Measurements from ENCODE around the gene RCOR1. TPM values are rescaled to one million over a fixed set of nuclear protein-coding genes. Genes with fewer than 3 reads are reported as not detected.

The RCOR1 gene
- total and polyA plus RNA-seq, 8 donors: 33.2 to 80.3 (median 63.6) TPM

DNA sequence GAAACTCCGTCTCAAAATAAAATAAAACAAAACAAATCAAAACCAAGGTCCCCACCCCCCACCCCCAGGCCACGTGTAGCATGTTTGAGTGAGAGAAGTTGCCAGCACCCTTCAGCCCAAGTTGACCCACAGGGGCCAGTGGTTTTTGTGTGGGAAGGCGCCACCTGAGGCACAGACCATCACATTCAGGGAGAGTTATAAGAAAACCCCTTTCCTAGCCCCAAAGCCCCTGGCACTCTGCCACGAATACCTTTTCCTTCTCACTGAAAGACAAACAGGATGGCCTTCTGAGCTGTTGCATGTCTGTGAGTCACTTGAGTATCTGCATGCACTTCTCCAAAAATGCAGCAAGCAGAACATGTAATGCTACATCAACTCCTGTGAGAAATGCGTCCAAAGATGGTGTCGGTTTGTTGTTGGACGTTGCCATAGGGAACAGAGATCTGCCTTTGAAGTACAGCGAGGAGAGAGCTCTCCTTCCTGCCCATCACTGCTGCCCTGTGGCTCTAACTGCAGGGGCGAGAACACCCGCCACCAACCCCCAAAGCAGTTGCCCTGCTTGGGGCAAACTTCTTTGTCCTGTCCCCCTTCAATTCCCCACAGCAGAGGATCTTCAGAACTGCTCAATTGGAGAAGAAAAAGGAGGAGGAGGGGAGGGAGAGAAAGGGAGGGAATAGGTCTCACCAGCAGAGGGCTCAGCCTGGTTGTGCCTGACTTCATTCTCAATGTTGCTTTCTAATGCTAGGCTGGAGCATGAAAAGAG is 182.1 kb downstream of the RCOR1 start:
- intact Hi-C loops (cut with DNase I): loop anchor here in 1 of 2 donors (10.0 kb wide), 1 partner anchor 150 kb away; the partner anchor contains the start of gene AMN
- TF ChIP-seq, protein P1, sequence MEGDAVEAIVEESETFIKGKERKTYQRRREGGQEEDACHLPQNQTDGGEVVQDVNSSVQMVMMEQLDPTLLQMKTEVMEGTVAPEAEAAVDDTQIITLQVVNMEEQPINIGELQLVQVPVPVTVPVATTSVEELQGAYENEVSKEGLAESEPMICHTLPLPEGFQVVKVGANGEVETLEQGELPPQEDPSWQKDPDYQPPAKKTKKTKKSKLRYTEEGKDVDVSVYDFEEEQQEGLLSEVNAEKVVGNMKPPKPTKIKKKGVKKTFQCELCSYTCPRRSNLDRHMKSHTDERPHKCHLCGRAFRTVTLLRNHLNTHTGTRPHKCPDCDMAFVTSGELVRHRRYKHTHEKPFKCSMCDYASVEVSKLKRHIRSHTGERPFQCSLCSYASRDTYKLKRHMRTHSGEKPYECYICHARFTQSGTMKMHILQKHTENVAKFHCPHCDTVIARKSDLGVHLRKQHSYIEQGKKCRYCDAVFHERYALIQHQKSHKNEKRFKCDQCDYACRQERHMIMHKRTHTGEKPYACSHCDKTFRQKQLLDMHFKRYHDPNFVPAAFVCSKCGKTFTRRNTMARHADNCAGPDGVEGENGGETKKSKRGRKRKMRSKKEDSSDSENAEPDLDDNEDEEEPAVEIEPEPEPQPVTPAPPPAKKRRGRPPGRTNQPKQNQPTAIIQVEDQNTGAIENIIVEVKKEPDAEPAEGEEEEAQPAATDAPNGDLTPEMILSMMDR (IDR thresholded peaks at IDR 0.05): peak; percentile 58 to 70
- H3K36me3 ChIP-seq: no peaks in the 10 kb centered on the region
- ATAC-seq (peak; percentile 80), DNase-seq (peak in 3 of 4 donors; percentile 51 to 84 (median 70))
- no peaks in the 10 kb centered on the region for H3K9me3 ChIP-seq
- peak overlapping the region in 1 of 2 donors; percentile 53 for H3K27ac ChIP-seq
- H3K4me1 ChIP-seq: peaks cover 5 to 32% of the 10 kb centered on the region in 2 donors
- no peak overlapping the region for H3K4me3 ChIP-seq
- H3K27me3 ChIP-seq: no peaks in the 10 kb centered on the region

DNA sequence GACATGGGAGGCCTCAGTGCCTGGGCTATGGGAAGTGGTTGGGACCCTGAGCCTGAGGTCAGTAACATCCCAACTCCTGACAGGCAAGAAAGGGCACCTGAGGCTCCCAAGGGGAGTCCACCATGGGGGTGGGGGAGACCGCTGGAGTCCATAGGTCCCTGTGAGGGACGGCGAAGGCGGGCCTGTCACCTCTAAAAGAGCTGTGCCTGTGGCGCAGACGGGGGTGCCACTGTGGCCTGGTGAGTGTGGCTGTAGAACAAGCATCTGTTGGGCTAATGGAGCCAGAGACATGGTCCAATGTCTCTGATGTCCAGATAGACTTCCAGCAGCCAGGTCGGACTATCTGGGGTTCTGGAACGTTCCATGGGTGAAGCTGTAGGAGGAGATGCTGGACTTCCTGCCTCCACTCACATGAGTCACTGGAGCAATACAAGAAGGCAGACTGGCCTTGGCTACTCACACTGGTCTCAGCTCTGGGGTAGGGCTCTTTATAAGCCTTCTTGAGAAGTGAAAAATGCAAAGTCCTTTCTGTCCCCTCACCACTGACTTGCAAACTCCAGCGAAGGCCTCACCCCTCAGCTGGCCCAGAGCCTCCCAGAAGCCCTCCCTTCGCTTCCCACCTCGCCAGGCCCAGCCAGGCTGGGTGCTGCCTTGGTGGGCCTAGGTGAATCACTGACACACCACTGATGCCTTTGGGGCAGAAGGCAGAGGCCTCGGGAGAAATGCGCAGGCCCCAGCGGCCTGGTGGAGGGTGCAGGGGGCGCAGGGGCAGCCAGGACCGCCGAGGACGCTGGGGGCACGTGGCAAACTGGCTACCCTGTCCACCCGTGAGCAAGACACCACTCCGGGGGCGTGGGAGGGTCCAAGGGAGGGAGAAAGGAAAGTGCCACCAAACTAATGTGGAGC is 183.7 kb downstream of the RCOR1 start:
- Histone ChIP-seq H3K9me3 (no peaks in the 10 kb centered on the region), H3K4me1 (peaks cover 11 to 47% of the 10 kb centered on the region in 2 donors), H3K27me3 (no peaks in the 10 kb centered on the region), H3K4me3 (peak overlapping the region in 1 of 2 donors; percentile 27), H3K27ac (peak overlapping the region; percentile 37 to 75), H3K36me3 (no peaks in the 10 kb centered on the region)
- ATAC-seq: peak; percentile 48
- intact Hi-C loops (cut with DNase I): loop anchor here in 1 of 2 donors (10.0 kb wide), 1 partner anchor 149 kb away; the partner anchor contains the start of gene AMN
- DNase-seq: no peak
- TF ChIP-seq, protein P1 (IDR thresholded peaks at IDR 0.05): no peak

DNA sequence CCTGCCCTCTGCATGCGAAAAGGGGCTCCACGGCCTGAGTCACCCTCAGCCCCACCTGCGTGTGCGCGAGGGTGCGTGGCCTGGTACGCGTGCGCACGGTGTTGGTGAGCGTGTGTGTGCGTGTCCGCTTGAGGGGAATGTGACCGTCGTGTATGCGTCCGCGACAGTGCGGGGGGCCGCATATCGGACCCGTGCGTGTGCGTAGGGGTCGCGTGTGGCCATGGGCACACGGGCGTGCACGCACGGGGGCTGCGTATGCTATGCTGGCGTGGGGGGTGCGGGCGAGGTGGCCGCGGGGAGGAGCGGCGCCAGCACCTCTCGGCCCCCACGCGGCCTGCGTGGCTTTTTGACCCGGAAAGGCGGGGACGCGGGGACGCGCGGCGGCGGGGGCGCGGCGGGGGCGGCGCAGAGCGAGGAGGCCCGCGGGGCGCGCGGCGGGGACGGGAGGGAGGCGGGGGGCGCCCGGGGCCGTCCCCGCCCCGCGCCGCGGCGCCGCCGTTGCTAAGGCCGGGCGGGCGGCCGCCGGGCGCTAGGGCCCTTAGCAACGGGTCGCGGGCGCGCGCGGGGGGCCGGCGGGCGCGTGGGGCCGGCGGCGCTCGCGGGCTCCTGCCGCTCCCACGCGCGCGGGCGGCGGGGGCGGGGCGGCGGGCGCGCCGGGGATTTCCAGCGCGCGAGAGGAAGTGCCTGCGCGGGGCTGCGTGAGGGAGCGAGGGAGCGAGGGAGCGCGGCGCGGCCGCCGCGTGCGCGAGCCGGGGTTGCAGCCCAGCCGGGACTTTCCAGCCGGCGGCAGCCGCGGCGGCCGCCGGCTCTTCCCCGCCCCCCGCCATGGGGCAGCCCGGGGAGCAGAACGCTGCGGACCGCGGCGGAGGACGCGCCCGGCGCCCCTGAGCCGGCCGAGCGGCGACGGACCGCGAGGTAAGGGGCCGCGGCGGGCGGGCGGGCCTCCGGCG is 184.6 kb downstream of the RCOR1 start, which contains the start of gene TRAF3:
TRAF3 (plus strand) TSS at position 689 of the 950 bp plus-strand sequence. CDS start 92,753 bp downstream, outside the sequence.
- peak within 1 kb of the TSS; percentile 87 to 88 for H3K27ac ChIP-seq
- intact Hi-C loops (cut with DNase I): loop anchor here in 1 of 2 donors (10.0 kb wide), 1 partner anchor 148 kb away; the partner anchor contains the start of gene AMN

DNA sequence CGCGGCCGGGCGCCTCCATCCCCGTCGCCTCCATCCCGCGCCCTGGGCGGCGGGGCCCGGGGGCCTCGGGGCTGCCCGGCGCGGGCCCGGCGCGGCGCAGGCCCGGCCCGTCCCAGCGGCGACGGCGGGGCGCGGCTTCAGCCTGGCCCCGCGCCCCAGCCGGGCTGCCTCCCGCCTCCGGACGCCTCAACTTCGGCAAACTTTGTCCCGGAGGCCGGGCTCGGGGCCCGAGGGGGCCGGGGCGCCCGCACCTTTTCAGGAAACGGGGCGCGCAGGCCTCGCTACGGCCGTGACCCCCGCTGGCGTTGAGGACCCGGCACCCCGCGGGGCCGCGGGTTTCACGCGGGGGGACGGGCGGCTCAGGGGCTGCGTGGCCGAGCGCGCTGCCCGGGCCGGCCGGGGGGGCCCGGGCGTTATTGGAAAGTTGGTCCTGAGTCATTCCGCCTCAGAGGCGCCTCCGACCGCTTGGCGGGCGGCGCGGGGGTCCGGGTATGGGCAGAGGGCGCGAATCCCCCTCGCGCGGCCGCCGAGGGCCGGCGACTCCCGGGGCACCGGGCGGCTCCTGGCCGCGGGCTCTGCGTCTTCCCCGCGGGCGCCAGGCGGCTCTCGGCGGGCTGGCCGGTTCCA is 185.4 kb downstream of the RCOR1 start:
- Histone ChIP-seq H3K4me1 (peaks cover 11 to 49% of the 10 kb centered on the region in 2 donors), H3K4me3 (peak overlapping the region; percentile 67 to 78), H3K27ac (peak overlapping the region; percentile 87 to 88), H3K9me3 (no peaks in the 10 kb centered on the region), H3K27me3 (no peaks in the 10 kb centered on the region), H3K36me3 (no peaks in the 10 kb centered on the region)
- ATAC-seq (peak; percentile 13), DNase-seq (peak in 1 of 4 donors; percentile 86)
- intact Hi-C loops (cut with DNase I): loop anchor here in 1 of 2 donors (10.0 kb wide), 1 partner anchor 147 kb away; the partner anchor contains the start of gene AMN
- TF ChIP-seq, protein P1 (IDR thresholded peaks at IDR 0.05): no peak

More for the DNA sequence above, 184.6 kb downstream of the RCOR1 start, which contains the start of gene TRAF3:
- ATAC-seq: peak; percentile 60
- Histone ChIP-seq H3K9me3 (no peaks in the 10 kb centered on the region), H3K36me3 (no peaks in the 10 kb centered on the region), H3K4me3 (peak within 1 kb of the TSS; percentile 67 to 78), H3K27me3 (no peaks in the 10 kb centered on the region), H3K4me1 (peaks cover 11 to 49% of the 10 kb centered on the region in 2 donors)
- DNase-seq: peak; percentile 45 to 96 (median 75)
- TF ChIP-seq, protein P1 (IDR thresholded peaks at IDR 0.05): no peak

All from left lung (tissue), 10 donors.